MCF 10A (cell line): ENCODE results near the gene GAS6. TPM values are rescaled to one million over a fixed set of nuclear protein-coding genes. Genes with fewer than 3 reads are reported as not detected.

Source experiments
- BruUV-seq: library from RNA; stranded (reverse); fragments of 400-500 nt; replicated peaks from 2 replicates; lab custom pipeline; 2021; lab: Mats Ljungman, UMichigan
- CTCF ChIA-PET: fragments of 300-600 bp; sonication (Branson Sonifier 250); formaldehyde crosslinking; extraction: SDS; loops from one replicate; lab custom pipeline; 2021; ENCODE audit warnings: antibody characterized with exemption, inconsistent platforms; lab: Yijun Ruan, JAX
- POLR2A ChIA-PET: fragments of 300-600, 350-650 bp; sonication (Branson Sonifier 250); formaldehyde crosslinking; extraction: SDS; loops from one replicate; lab custom pipeline; 2020; ENCODE audit warnings: antibody characterized with exemption, inconsistent platforms; lab: Yijun Ruan, JAX
- DNase-seq: peaks from one replicate; pipeline ENCODE4 v3.0.0-alpha.2; 2018; ENCODE audit not compliant: unreplicated experiment
- H3K27ac Mint-ChIP-seq: one replicate; pipeline ENCODE4 v1.8.0; 2022; ENCODE audit warnings: mild to moderate bottlenecking, low read depth, mixed read lengths; ENCODE audit not compliant: unreplicated experiment
- H3K27me3 Mint-ChIP-seq: one replicate; pipeline ENCODE4 v1.8.0; 2022; ENCODE audit warnings: mixed read lengths; ENCODE audit not compliant: insufficient read depth, unreplicated experiment
- H3K36me3 Mint-ChIP-seq: one replicate; pipeline ENCODE4 v1.8.0; 2022; ENCODE audit warnings: mild to moderate bottlenecking, moderate library complexity, mixed read lengths; ENCODE audit not compliant: insufficient read depth, unreplicated experiment
- H3K4me1 Mint-ChIP-seq: one replicate; pipeline ENCODE4 v1.8.0; 2022; ENCODE audit warnings: mixed read lengths; ENCODE audit not compliant: insufficient read depth, unreplicated experiment
- H3K4me3 Mint-ChIP-seq: one replicate; pipeline ENCODE4 v1.8.0; 2022; ENCODE audit warnings: mild to moderate bottlenecking, moderate library complexity, mixed read lengths; ENCODE audit not compliant: unreplicated experiment
- H3K9me3 Mint-ChIP-seq: one replicate; pipeline ENCODE4 v1.8.0; 2022; ENCODE audit warnings: mixed read lengths; ENCODE audit not compliant: unreplicated experiment
- intact Hi-C: fragments of 100-400 bp; cut with micrococcal nuclease; formaldehyde crosslinking; loops from 2 replicates; pipeline ENCODE4 v1.14.1; 2022
- total RNA-seq: library from RNA; stranded (reverse); gene quantifications from 2 replicates; pipeline ENCODE4 v1.2.3, GENCODE V29; 2022
- TF ChIP-seq, protein P1 (sequence below): fragments of 200-600 bp; IDR thresholded peaks from one replicate; pipeline ENCODE4 v1.8.0; 2022; ENCODE audit warnings: antibody characterized with exemption, mild to moderate bottlenecking; ENCODE audit not compliant: unreplicated experiment

GAS6 gene
- total RNA-seq, 1 experiment from 2014 or later = 92.3 TPM

DNA sequence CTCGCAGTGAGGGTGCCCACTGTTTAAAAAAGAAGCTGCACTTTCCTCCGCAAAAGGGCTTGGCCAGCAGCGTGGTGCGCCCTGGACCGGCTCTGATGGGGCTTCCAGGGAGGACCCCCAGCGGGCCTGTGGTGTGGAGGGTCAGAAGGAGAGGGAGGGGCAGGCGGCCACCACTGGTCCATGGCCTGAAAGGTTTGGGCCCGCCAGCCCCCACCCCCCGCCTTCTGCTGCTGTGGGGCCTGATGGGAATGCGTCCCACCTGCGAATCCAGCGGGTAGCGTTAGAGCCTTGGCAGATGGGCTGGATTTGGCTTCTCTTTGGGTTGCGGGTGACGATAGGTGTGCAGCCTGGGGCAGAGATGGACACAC, 70.2 kb downstream of the GAS6 start:
- Mint-ChIP-seq H3K4me1 (no peaks in the 10 kb centered on the region), H3K27me3 (no peaks in the 10 kb centered on the region), H3K27ac (no peak overlapping the region), H3K9me3 (no peaks in the 10 kb centered on the region), H3K4me3 (no peak overlapping the region), H3K36me3 (no peaks in the 10 kb centered on the region)
- DNase-seq = no peak
- CTCF ChIA-PET = interaction anchor here (0.6 kb wide), 1 partner anchor 128 kb away, joined by 3 read pairs; no protein-coding TSS in a partner anchor
- intact Hi-C loops = no loop called here
- TF ChIP-seq, protein P1, sequence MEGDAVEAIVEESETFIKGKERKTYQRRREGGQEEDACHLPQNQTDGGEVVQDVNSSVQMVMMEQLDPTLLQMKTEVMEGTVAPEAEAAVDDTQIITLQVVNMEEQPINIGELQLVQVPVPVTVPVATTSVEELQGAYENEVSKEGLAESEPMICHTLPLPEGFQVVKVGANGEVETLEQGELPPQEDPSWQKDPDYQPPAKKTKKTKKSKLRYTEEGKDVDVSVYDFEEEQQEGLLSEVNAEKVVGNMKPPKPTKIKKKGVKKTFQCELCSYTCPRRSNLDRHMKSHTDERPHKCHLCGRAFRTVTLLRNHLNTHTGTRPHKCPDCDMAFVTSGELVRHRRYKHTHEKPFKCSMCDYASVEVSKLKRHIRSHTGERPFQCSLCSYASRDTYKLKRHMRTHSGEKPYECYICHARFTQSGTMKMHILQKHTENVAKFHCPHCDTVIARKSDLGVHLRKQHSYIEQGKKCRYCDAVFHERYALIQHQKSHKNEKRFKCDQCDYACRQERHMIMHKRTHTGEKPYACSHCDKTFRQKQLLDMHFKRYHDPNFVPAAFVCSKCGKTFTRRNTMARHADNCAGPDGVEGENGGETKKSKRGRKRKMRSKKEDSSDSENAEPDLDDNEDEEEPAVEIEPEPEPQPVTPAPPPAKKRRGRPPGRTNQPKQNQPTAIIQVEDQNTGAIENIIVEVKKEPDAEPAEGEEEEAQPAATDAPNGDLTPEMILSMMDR = no peak
- POLR2A ChIA-PET = interaction anchor here (1.5 kb wide), 1 partner anchor 44 kb away, joined by 3 read pairs; no protein-coding TSS in a partner anchor
- no TSS peak for BruUV-seq

DNA sequence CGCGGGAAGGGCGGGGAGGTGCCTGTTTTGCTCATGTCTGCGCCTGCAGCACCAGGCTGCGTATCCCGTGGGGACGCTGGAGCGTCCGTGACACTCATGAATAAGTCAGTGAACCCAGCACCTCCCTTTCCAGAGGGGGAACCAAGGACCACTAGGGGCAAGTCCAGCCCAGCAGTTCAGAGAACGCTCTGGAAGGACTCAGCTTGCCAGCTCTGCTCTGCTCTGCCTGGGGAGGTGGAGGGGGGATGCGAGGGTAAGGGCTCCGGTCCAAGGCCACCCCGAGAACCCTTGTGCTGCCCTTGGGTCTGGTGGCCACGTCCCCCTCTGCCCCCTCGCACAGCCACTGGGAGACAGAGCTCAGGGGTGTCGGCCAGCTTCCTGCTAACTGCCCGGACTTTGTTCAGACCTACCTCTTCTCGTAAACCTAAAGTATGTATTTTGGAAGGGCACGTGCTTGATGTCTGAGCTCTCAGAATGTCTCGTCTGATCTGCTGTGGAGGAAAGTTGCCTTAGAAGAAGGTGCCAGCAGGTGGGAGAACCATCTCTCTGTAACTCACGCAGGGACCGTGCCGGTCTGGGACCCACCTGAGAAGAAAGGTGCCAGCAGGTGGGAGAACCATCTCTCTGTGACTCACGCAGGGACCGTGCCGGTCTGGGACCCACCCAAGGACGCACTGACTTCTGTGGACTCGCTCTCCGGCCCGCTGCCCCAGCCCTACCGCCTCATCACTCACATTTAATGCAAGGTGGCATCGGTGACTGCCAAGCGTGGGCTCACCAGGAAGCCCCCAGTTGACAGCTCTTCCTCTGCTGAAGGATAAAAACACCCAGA, 70.8 kb downstream of the GAS6 start:
- ChIA-PET POLR2A (interaction anchor here (1.5 kb wide), 1 partner anchor 44 kb away, joined by 3 read pairs; no protein-coding TSS in a partner anchor), CTCF (interaction anchor here (0.6 to 1.2 kb wide), 2 partner anchors 11 to 129 kb away, joined by 3 read pairs; no protein-coding TSS in a partner anchor)
- H3K9me3 Mint-ChIP-seq = no peaks in the 10 kb centered on the region
- no TSS peak for BruUV-seq
- intact Hi-C loops = no loop called here
- TF ChIP-seq, protein P1 = no peak
- H3K27ac Mint-ChIP-seq = no peak overlapping the region
- H3K4me1 Mint-ChIP-seq = no peaks in the 10 kb centered on the region
- no peak overlapping the region for H3K4me3 Mint-ChIP-seq
- H3K36me3 Mint-ChIP-seq = no peaks in the 10 kb centered on the region
- no peak for DNase-seq
- H3K27me3 Mint-ChIP-seq = no peaks in the 10 kb centered on the region

DNA sequence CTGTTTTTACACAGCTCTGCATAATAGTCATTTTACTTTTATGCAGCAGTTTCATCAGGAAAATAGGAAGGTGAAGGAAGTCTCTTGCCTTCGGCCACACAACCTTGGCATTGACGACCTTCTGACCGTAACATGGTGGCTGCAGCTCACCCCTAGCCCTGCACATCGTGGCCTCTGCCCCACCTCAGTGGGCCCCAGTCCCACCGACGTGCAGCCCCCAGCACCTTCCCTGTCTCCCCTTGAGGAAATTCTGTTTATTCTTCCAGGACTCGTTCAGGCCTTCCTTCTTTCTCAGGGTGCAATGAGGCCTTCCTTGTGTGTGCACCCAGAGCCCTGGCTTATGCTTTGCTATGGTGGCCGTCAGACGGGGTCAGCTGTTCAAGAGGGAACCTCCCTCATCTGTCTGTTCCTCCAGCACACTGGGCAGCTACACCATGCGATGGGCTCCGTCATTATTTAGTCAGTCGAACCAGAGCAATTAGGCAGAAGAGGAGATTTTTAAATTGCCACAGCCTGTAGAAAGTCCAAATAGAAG, 71.6 kb downstream of the GAS6 start:
- TF ChIP-seq, protein P1 = no peak
- H3K36me3 Mint-ChIP-seq = no peaks in the 10 kb centered on the region
- H3K27ac Mint-ChIP-seq = no peak overlapping the region
- H3K27me3 Mint-ChIP-seq = no peaks in the 10 kb centered on the region
- no peaks in the 10 kb centered on the region for H3K4me1 Mint-ChIP-seq
- DNase-seq = no peak
- POLR2A ChIA-PET = interaction anchor here (1.5 kb wide), 1 partner anchor 45 kb away, joined by 3 read pairs; no protein-coding TSS in a partner anchor
- intact Hi-C loops = no loop called here
- H3K4me3 Mint-ChIP-seq = no peak overlapping the region
- BruUV-seq = no TSS peak
- CTCF ChIA-PET = interaction anchor here (1.2 kb wide), 1 partner anchor 10 kb away, joined by 3 read pairs; no protein-coding TSS in a partner anchor
- H3K9me3 Mint-ChIP-seq = no peaks in the 10 kb centered on the region

DNA sequence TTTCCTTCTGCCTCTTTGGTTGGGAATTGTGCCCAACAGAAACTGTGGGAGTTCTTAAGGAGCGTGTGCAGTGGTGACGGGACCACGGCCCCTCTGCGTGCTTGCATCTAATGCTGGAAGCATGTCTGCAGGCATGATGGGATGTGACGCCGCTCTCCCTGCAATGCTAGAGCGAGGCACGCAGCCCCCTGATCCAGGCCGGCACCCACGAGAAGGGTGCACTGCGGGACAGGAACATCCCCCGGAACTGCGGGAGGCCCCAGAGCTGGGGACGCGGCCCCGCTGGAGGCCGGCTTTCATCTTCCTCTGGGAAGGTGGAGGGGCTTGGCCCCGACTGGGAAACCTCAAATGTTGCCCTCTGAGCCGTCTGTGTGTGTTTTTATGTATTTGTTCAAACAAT, 72.1 kb downstream of the GAS6 start:
- Mint-ChIP-seq H3K27me3 (no peaks in the 10 kb centered on the region), H3K4me1 (no peaks in the 10 kb centered on the region), H3K27ac (no peak overlapping the region), H3K36me3 (no peaks in the 10 kb centered on the region), H3K9me3 (no peaks in the 10 kb centered on the region), H3K4me3 (no peak overlapping the region)
- intact Hi-C loops = no loop called here
- CTCF ChIA-PET = interaction anchor here (1.2 kb wide), 1 partner anchor 10 kb away, joined by 3 read pairs; no protein-coding TSS in a partner anchor
- BruUV-seq = no TSS peak
- DNase-seq = no peak
- TF ChIP-seq, protein P1 = no peak
- POLR2A ChIA-PET = no interaction called here
